GM19372 (cell line): ENCODE results near the gene ZEB1.
A peak's percentile ranks its signal among the peaks of the same experiment; 100 is the strongest.
"Not testable (repeated sequence)": the region's sequence is repeated elsewhere in the genome, so short reads cannot be mapped to it uniquely, and the experiment has no call there.

Experiments used
- ATAC-seq: cut with Tn5 transposase; IDR thresholded peaks from one replicate; pipeline ENCODE4 v1.9.1; 2021; ENCODE audit warnings: mild to moderate bottlenecking, low read depth, moderate library complexity; ENCODE audit not compliant: unreplicated experiment

The ZEB1 gene

GRCh38 chr10:31317652-31318381, 1.2 kb upstream of the ZEB1 start:
- ATAC-seq = no peak

DNA sequence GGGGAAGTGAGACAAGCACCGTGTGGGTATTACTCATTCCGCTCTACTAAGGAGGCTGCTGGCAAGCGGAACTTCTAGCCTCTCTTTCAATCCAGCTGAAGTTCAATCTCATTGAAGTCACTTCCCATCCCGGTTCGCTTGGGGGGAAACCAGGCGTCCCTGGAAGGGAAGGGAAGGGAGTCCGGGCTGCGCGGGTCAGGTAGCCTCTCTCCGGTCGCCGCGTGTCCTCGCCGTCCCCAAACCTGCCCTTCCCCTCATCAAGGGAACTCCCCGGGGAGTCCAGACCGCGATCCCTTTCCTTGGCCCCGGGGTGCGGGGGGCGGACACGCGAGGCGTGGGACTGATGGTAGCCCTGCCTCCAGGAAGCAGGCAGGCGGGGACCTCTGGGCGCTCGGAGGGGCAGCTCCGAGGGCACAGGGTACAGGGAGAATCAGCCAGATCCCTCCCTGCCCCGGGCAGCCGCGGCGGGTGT, 598 bp upstream of the ZEB1 start:
- peak; percentile 68 for ATAC-seq

DNA sequence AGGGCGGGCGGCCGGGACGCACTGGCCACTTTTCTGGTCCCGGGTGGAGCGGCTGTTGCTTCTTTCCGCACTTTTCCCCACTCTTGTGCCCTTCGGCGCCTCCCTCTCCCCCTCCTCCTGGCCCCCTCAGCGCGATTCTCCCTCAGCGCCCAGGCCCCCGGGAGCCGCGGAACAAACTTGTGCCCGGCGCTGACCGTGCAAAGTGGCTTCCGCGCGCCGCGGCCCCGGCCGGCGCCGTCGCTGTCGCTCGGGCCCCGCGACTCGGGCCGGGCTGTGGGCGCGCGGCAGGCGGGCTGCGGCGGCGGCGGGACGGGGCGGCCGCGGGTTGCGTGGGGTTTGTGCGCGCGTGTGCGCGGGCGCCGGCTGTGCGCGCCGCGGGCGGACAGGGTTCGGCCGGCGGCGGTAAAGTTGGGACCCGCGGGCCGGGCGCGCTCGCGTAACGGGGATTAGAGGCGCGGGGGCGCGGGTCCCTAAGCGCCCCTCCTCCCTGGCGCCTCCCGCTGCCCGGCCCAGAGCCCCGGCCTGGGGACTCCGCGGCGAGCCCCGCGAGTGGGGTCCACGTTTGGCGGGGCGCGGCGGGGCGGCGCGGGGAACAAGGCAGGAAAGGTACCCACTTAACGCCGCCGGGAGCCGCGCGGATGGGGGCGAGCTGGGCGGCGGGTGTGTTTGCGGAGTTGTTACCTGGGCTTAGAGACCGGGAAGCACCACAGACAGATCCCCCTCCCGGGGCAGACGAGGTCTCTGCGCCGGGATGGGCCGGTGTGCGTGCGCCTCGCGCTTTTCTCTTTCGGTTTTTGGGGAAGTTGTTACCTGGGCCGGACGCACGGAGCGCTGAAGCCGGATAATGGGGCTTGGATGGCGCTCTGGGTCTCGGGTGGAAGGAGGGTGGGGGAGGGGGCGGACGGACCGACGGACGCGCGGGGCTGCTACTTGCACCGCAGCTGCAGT, 860 bp downstream of the ZEB1 start:
- ATAC-seq = peak; percentile 16

- ATAC-seq = peak; percentile 13
Observed at GRCh38 chr10:31320550-31321211, 1.7 kb downstream of the ZEB1 start.

DNA sequence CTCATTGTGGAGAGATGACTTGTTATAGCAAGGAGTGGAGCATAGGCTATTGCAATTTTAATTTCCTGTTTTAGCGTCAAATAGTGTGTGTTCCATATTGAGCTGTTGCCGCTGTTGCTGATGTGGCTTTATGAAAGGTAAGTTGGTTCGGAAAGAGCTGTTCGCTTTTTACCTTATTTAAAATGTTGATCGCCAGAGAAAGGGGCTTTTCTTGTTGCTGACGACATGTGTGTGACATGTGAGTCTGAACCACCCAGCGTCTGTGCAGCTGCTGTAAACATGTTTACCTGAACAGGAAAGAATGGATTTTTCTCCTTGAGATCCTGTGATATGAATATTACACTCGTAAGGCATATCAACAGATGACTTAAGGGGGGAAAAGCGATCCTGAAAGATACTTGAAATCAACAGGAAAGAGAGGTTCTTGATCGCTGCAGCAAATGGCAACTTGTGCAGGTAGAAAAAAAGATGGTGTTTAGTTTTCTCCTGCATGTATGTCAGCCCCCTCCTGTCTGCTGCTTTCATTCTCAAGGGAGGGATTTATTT, 2.5 kb downstream of the ZEB1 start:
- no peak for ATAC-seq

DNA sequence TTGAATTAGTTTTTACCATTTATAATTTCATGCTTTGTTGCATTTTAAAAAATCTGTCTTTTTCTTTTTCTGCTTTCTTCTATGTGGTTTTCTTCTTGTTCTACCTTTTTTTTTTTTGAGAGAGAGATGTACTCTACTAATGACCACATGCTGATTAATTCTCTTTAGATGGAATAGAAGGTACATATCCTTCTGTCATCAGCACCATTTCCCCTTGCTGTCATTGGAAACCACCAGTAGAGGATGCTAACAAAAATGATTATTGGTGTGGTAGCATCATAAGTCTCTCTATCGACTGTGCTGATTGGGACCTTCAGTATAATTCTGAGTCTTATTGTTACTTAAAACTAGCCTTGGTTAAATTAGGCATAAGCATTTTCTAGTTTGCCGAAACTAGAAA, 3.6 kb downstream of the ZEB1 start:
- no peak for ATAC-seq

- ATAC-seq = no peak
Observed at GRCh38 chr10:31340343-31340742, 21.3 kb downstream of the ZEB1 start.

GRCh38 chr10:31341552-31341951, 22.5 kb downstream of the ZEB1 start:
- no peak for ATAC-seq

GRCh38 chr10:31343009-31343408, 24.0 kb downstream of the ZEB1 start:
- no peak for ATAC-seq

GRCh38 chr10:31343551-31343950, 24.5 kb downstream of the ZEB1 start:
- no peak for ATAC-seq

DNA sequence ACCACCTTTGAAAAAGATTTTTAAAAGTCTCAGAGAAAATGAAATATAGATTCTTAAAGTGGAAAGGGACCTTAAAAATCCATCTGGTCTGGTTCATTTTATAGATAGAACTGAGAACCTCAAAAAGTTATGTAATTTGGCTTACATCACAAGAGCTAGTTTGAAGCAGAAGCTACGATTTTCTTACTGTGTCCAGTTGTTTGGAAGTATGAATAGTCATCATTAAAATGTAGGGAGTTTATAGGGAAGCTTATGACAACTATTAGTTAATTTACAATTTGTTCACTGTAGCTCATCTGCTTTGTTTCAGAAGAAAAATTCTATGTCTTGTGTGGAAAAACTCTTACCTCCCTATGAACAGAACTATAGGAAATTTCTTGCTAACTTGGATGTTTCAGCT, 26.9 kb downstream of the ZEB1 start:
- ATAC-seq = no peak

DNA sequence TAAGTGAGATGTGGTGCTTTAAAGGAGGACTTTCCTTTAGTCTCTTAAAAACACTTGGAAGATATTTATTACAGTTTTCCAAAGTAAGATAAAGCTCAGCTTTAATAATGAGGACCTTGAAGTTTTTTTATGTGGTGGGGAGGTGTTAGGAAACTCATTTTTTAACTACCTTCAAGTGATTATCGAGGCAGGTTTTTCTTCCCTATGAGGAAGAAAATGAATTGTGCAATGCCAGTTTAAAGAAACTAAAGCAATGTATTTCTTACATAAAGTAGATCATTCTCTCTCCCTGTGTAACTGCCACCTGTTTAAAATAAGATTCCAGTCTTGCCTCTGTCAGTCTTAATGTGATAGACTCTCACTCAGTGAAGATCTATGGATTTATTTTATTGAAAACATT, 27.9 kb downstream of the ZEB1 start:
- ATAC-seq = no peak

DNA sequence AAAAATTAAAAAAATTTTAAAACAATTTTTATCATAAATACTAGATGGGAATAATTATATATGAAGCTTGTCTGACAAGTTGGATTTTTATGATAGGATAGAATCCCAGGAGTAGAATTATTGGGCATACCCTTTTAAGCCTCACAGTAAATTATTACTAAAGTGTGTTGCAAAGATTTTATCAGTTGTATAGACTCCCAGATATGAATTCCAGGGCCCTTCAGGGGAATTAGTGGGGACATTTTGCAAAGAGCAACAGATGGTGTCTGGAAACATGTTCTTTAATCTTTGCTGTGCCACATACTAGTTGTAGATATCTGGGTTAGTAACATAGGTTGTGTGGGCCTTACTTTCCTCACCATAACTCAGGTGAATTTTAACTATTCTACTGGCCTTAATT, 28.7 kb downstream of the ZEB1 start:
- ATAC-seq = no peak

DNA sequence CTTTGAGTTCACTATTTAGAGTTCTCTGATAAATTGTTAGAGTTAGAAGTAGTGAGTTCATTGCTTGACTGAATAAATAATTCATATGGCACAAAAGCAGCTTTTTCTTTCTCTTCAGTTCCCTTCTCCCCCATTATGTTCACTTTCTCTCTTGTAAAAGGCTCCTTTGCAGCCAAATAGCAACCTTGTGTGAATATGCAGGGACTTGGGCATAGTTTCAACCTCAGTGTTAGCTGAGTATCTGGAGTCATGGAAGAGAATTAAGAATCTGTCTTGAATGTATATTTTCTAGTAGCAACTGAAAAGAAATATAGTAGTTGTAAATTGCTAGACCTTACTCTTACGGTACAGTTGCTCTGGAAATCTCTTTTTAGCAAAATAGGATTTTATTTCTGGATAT, 31.9 kb downstream of the ZEB1 start:
- no peak for ATAC-seq

GRCh38 chr10:31352436-31353226, 33.6 kb downstream of the ZEB1 start:
- ATAC-seq = no peak

GRCh38 chr10:31353574-31353973, 34.6 kb downstream of the ZEB1 start:
- ATAC-seq = peak; percentile 84

- no peak for ATAC-seq
Observed at GRCh38 chr10:31358688-31359330, 39.8 kb downstream of the ZEB1 start.

- ATAC-seq = no peak
Observed at GRCh38 chr10:31359979-31360378, 41.0 kb downstream of the ZEB1 start.

GRCh38 chr10:31361475-31361874, 42.5 kb downstream of the ZEB1 start:
- not testable (repeated sequence) for ATAC-seq
